Type B pancreatic cell (in vitro differentiated cells): Measurements from ENCODE around the gene CD244. TPM values are rescaled to one million over a fixed set of nuclear protein-coding genes. Genes with fewer than 3 reads are reported as not detected.

Source experiments
- DNase-seq: peaks from one replicate; pipeline ENCODE4 v3.0.0; 2021; ENCODE audit warnings: mixed read lengths; ENCODE audit not compliant: unreplicated experiment; ENCODE audit errors: extremely low spot score
- H3K27ac Mint-ChIP-seq: 2 replicates; pipeline ENCODE4 v1.8.0; 2021; ENCODE audit warnings: mild to moderate bottlenecking, mixed read lengths
- H3K27me3 Mint-ChIP-seq: 2 replicates; pipeline ENCODE4 v1.8.0; 2021; ENCODE audit warnings: mixed read lengths
- H3K36me3 Mint-ChIP-seq: 2 replicates; pipeline ENCODE4 v1.8.0; 2021; ENCODE audit warnings: mixed read lengths
- H3K4me1 Mint-ChIP-seq: one replicate; pipeline ENCODE4 v1.8.0; 2021; ENCODE audit warnings: mixed read lengths; ENCODE audit not compliant: unreplicated experiment
- H3K4me3 Mint-ChIP-seq: 2 replicates; pipeline ENCODE4 v1.8.0; 2021; ENCODE audit warnings: mild to moderate bottlenecking, mixed read lengths
- H3K9me3 Mint-ChIP-seq: 2 replicates; pipeline ENCODE4 v1.8.0; 2021; ENCODE audit warnings: mixed read lengths
- total RNA-seq: library from RNA; stranded (reverse); gene quantifications from 2 replicates; pipeline ENCODE4 v1.2.1, GENCODE V29; 2021; ENCODE audit warnings: low replicate concordance
- TF ChIP-seq, protein P1 (sequence below): fragments of 200-600 bp; sonication (generic); conservative IDR thresholded peaks from 2 replicates; pipeline ENCODE4 v1.5.0; 2021; ENCODE audit warnings: antibody characterized with exemption, mild to moderate bottlenecking

CD244 gene
- total RNA-seq, 1 donor from 2014 or later: 0.56 TPM

DNA sequence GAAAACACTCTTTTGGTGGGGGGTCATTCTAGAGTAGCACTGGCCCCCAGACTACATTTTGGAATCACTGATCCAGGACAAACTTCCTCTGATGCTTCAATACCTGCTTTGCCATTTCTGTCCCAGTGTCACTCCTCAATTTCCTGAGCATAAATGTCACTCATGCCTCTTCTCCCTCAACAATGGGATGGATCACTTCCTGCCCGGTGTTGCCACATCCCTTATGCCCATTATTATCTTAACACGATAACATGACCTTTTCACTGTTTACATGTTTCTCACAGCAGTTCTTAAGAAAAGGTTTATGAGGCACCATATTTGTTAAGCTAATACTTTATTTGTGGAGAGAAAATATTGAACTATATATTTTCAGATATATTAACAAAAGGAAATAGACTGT is 26.2 kb upstream of the CD244 start:
- TF ChIP-seq, protein P1, sequence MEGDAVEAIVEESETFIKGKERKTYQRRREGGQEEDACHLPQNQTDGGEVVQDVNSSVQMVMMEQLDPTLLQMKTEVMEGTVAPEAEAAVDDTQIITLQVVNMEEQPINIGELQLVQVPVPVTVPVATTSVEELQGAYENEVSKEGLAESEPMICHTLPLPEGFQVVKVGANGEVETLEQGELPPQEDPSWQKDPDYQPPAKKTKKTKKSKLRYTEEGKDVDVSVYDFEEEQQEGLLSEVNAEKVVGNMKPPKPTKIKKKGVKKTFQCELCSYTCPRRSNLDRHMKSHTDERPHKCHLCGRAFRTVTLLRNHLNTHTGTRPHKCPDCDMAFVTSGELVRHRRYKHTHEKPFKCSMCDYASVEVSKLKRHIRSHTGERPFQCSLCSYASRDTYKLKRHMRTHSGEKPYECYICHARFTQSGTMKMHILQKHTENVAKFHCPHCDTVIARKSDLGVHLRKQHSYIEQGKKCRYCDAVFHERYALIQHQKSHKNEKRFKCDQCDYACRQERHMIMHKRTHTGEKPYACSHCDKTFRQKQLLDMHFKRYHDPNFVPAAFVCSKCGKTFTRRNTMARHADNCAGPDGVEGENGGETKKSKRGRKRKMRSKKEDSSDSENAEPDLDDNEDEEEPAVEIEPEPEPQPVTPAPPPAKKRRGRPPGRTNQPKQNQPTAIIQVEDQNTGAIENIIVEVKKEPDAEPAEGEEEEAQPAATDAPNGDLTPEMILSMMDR: no peak
- Mint-ChIP-seq H3K27me3 (peaks cover 5% of the 10 kb centered on the region), H3K4me3 (no peak overlapping the region), H3K27ac (no peak overlapping the region), H3K4me1 (no peaks in the 10 kb centered on the region), H3K36me3 (no peaks in the 10 kb centered on the region), H3K9me3 (peaks cover 4% of the 10 kb centered on the region)
- no peak for DNase-seq

DNA sequence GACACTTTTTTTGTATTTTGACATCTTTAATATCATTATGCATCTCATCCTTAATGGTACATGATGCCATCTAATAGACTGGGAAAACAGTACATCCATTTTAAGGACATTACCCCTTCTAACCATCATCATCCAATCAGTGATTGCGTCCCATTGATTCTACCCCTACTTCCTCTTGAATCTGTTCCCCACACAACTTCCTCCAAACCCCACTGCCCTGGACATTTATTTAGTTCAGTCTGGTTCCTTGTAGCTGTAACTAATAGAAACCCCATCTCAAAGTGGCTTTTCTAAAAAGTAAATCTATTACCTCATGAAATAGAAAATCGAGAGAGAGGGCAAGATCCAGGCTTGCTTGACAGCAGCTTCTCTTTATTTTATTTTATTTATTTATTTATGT is 24.4 kb upstream of the CD244 start:
- H3K27ac Mint-ChIP-seq: no peak overlapping the region
- no peak for DNase-seq
- no peaks in the 10 kb centered on the region for H3K4me1 Mint-ChIP-seq
- H3K27me3 Mint-ChIP-seq: no peaks in the 10 kb centered on the region
- H3K9me3 Mint-ChIP-seq: peaks cover 2% of the 10 kb centered on the region
- H3K4me3 Mint-ChIP-seq: no peak overlapping the region
- TF ChIP-seq, protein P1: no peak
- H3K36me3 Mint-ChIP-seq: no peaks in the 10 kb centered on the region

DNA sequence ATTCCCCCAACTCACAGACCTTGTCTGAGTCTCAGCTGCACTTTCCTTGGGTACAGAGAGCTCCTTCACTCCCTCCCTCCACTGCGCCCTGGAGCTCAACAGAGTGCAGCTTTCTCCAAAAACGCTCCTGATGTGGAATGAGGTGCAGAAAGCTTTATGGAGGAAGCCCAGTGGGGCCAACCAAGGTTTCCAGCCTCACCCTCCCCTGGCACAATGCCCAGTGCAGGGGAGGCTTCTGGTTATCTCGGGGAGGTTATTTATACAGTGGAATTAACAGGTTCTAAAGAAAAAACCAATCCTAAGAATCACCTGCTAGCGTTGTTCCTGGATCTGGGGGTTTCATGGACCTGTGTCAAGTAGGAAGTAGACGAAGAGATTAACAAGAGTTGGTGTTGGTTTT is 22.4 kb upstream of the CD244 start, which contains the start of gene ITLN1:
TSS of gene ITLN1 (minus strand) at position 139 of the 400 bp plus-strand sequence. CDS start 303 bp downstream, outside the sequence.
- H3K9me3 Mint-ChIP-seq: no peaks in the 10 kb centered on the region
- no peaks in the 10 kb centered on the region for H3K27me3 Mint-ChIP-seq
- H3K27ac Mint-ChIP-seq: no peak within 1 kb of the TSS
- H3K4me3 Mint-ChIP-seq: no peak within 1 kb of the TSS
- H3K4me1 Mint-ChIP-seq: no peaks in the 10 kb centered on the region
- no peaks in the 10 kb centered on the region for H3K36me3 Mint-ChIP-seq
- TF ChIP-seq, protein P1: no peak
- DNase-seq: no peak

DNA sequence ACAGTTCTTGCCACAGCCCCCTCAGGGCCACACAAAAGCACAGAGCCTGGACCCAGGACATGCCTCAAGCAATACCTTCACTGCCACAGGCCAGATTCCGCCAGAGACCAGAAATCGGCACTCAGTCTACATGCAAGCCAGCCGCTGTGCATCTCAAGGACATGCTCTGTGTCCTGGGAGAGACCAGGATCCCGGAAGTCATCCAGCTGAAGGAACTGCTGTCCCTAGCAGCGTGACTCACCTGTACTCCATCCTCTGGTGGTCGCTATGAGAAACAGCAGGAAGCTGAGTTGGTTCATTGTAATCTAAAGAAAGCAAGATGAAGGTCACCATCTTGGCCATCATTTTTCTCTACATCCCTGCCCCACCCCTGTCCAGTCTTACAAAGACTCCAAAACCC is 21.9 kb upstream of the CD244 start:
- no peak overlapping the region for H3K27ac Mint-ChIP-seq
- no peak for DNase-seq
- H3K36me3 Mint-ChIP-seq: no peaks in the 10 kb centered on the region
- no peaks in the 10 kb centered on the region for H3K27me3 Mint-ChIP-seq
- H3K4me1 Mint-ChIP-seq: no peaks in the 10 kb centered on the region
- H3K4me3 Mint-ChIP-seq: no peak overlapping the region
- no peaks in the 10 kb centered on the region for H3K9me3 Mint-ChIP-seq
- TF ChIP-seq, protein P1: peak; percentile 29

DNA sequence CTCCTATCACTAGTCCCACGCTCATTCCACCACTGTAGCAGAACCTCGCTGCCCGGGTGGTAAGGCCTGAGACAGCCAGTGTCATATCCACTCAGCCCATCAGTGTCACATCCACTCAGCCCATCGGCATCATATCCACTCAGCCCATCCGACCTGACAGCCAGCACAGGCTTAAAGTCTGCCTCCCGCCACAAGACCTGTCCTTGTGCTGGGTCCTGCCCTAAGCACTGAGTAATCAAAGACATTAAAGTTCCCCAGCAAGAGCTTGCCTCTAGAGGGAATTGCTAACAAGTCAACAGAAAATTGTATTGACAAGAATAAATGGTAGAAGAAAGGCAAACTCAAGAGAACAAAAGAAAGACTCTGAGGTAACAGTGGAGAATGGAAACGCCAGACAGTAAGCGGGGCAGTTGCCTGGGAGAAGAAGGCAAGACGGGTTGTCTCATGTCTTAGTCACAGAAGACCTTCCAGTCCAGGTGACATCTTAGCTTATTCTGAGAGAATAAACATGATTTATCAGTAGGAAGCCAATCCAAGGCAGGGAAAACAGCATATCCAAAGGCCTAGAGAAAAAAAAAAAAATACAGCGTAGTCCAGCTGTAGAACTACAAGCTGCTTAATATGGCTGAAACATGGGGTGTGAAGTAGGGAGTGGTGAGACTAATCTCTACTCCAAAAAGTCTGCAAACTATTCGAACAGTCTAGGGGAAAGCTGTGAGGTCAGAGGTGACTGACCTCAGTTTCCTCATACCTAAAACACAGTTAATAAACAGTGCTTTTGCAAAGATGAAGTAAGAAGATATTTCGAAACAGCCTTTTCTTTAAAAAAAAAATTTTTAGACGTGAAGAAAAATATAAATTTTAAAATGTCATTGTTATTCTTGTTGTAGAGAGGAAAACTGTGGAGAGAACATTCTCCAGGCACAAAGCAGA is 21.2 kb upstream of the CD244 start:
- DNase-seq: no peak
- Mint-ChIP-seq H3K4me1 (no peaks in the 10 kb centered on the region), H3K4me3 (no peak overlapping the region), H3K27me3 (peaks cover 3% of the 10 kb centered on the region), H3K36me3 (no peaks in the 10 kb centered on the region), H3K27ac (no peak overlapping the region), H3K9me3 (no peaks in the 10 kb centered on the region)
- TF ChIP-seq, protein P1: no peak
